ENCODE measurements around the gene KRT9. TPM values are rescaled to one million over a fixed set of nuclear protein-coding genes. Genes with fewer than 3 reads are reported as not detected.

KRT9 gene
- total RNA-seq, 1 donor from 2014 or later: not detected

DNA sequence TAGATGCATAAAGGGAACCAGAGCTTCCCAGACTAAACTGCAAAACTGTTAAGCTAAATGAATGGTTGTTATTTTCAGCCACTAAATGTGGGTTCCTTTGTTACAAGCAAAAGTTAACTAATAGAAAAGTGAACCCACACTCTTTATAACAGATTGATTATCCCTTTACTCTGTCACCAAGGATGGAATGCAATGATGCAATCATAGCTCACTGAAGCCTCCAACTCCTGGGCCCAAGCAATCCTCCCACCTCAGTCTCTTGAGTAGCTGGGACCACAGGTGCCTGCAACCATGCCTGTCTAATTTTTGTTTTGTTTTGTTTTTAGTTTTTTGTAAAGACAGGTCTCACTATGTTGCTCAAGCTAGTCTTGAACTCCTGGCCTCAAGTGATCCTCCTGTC is 6.5 kb downstream of the KRT9 start:
- intact Hi-C loops (cut with DNase I): no loop called here
- no peak overlapping the region for H3K4me3 ChIP-seq
- no peaks in the 10 kb centered on the region for H3K36me3 ChIP-seq
- H3K4me1 ChIP-seq: no peaks in the 10 kb centered on the region
- TF ChIP-seq CTCF (IDR thresholded peaks at IDR 0.05): no peak
- H3K27ac ChIP-seq: no peak overlapping the region
- no peak for DNase-seq (ENCODE audit: low spot score in 2 of 2)
- H3K9me3 ChIP-seq: no peaks in the 10 kb centered on the region
- H3K27me3 ChIP-seq: no peaks in the 10 kb centered on the region

GRCh38 chr17:41563607-41564170 is 8.2 kb downstream of the KRT9 start:
- intact Hi-C loops (cut with DNase I): no loop called here

DNA sequence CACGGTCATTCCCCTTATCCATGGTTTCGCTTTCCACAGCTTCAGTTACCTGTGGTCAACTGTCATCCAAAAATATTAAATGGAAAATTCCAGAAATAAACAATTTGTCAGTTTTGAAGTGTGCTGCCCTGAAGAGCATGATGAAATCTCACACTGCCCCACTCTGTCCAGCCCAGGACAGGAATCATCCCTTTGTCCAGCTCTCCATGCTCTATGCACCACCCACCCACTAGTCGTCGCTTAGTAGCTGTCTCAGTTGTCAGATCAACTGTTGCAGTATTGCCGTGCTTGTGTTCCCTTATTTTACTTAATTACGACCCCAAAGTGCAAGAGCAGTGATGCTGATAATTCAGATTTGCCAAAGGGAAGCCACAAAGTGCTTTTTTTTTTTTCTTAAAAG is 10.3 kb downstream of the KRT9 start:
- DNase-seq (ENCODE audit: low spot score in 2 of 2): no peak
- Histone ChIP-seq H3K27ac (no peak overlapping the region), H3K4me1 (no peaks in the 10 kb centered on the region), H3K9me3 (no peaks in the 10 kb centered on the region), H3K27me3 (no peaks in the 10 kb centered on the region), H3K4me3 (no peak overlapping the region), H3K36me3 (no peaks in the 10 kb centered on the region)
- TF ChIP-seq CTCF (IDR thresholded peaks at IDR 0.05): no peak
- intact Hi-C loops (cut with DNase I): no loop called here

More at GRCh38 chr17:41563607-41564170, 8.2 kb downstream of the KRT9 start:
- Histone ChIP-seq H3K27ac (no peak overlapping the region), H3K4me1 (no peaks in the 10 kb centered on the region), H3K9me3 (no peaks in the 10 kb centered on the region), H3K4me3 (no peak overlapping the region), H3K36me3 (no peaks in the 10 kb centered on the region), H3K27me3 (no peaks in the 10 kb centered on the region)
- DNase-seq (ENCODE audit: low spot score in 2 of 2): no peak
- no peak for TF ChIP-seq CTCF (IDR thresholded peaks at IDR 0.05)

- no peaks in the 10 kb centered on the region for H3K36me3 ChIP-seq
- intact Hi-C loops (cut with DNase I): no loop called here
- no peaks in the 10 kb centered on the region for H3K4me1 ChIP-seq
- no peak overlapping the region for H3K27ac ChIP-seq
- no peaks in the 10 kb centered on the region for H3K27me3 ChIP-seq
- no peak for TF ChIP-seq CTCF (IDR thresholded peaks at IDR 0.05)
- DNase-seq (ENCODE audit: low spot score in 2 of 2): no peak
- no peak overlapping the region for H3K4me3 ChIP-seq
- no peaks in the 10 kb centered on the region for H3K9me3 ChIP-seq
Measured at GRCh38 chr17:41559548-41559947, 12.3 kb downstream of the KRT9 start.

DNA sequence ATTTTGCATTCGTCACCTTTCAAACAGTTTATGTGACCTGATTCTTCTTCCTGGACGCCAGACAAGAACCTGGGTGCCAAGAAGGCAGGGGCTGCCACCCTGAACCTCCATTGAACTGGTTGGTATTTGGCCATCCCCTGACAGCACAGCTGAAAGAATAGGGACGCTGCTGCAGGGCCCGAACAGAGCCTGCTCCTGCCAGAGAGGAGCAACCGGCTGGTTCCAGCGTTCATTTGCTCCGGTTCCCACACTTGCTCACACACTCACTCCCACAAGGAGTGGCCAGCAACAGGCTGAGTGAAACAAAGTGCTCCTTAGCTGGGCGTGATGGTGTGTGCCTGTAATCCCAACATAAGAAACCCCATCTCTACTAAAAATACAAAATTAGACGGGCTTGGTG is 14.9 kb downstream of the KRT9 start:
- intact Hi-C loops (cut with DNase I): no loop called here
- no peak overlapping the region for H3K4me3 ChIP-seq
- no peak for TF ChIP-seq CTCF (IDR thresholded peaks at IDR 0.05)
- no peak overlapping the region for H3K27ac ChIP-seq
- H3K36me3 ChIP-seq: no peaks in the 10 kb centered on the region
- DNase-seq (ENCODE audit: low spot score in 2 of 2): no peak
- no peaks in the 10 kb centered on the region for H3K4me1 ChIP-seq
- H3K9me3 ChIP-seq: no peaks in the 10 kb centered on the region
- H3K27me3 ChIP-seq: no peaks in the 10 kb centered on the region

GRCh38 chr17:41556306-41556705 is 15.6 kb downstream of the KRT9 start:
- Histone ChIP-seq H3K27me3 (no peaks in the 10 kb centered on the region), H3K9me3 (no peaks in the 10 kb centered on the region), H3K27ac (no peak overlapping the region), H3K4me3 (no peak overlapping the region), H3K4me1 (no peaks in the 10 kb centered on the region), H3K36me3 (no peaks in the 10 kb centered on the region)
- DNase-seq (ENCODE audit: low spot score in 2 of 2): no peak
- TF ChIP-seq CTCF (IDR thresholded peaks at IDR 0.05): no peak
- intact Hi-C loops (cut with DNase I): no loop called here

Measured in ascending aorta (tissue), 2 donors.